OCI-LY1 (cell line): Measurements from ENCODE around the gene ZNF74.

Experiments used
- EZH2 ChIP-seq: fragments of 200-600 bp; sonication (generic), shearing (Covaris generic); IDR thresholded peaks from 2 replicates; pipeline ENCODE4 v1.8.0; 2017; ENCODE audit warnings: borderline replicate concordance, mixed run types, mild to moderate bottlenecking, antibody characterized with exemption, low read length, moderate library complexity, mixed read lengths
- TF ChIP-seq, protein P1 (sequence below): fragments of 200-600 bp; sonication (generic), shearing (Covaris generic); IDR thresholded peaks from 2 replicates; pipeline ENCODE4 v1.5.1; 2017; ENCODE audit warnings: mild to moderate bottlenecking, antibody characterized with exemption, low read length, moderate library complexity, mixed read lengths

- TF ChIP-seq, protein P1, sequence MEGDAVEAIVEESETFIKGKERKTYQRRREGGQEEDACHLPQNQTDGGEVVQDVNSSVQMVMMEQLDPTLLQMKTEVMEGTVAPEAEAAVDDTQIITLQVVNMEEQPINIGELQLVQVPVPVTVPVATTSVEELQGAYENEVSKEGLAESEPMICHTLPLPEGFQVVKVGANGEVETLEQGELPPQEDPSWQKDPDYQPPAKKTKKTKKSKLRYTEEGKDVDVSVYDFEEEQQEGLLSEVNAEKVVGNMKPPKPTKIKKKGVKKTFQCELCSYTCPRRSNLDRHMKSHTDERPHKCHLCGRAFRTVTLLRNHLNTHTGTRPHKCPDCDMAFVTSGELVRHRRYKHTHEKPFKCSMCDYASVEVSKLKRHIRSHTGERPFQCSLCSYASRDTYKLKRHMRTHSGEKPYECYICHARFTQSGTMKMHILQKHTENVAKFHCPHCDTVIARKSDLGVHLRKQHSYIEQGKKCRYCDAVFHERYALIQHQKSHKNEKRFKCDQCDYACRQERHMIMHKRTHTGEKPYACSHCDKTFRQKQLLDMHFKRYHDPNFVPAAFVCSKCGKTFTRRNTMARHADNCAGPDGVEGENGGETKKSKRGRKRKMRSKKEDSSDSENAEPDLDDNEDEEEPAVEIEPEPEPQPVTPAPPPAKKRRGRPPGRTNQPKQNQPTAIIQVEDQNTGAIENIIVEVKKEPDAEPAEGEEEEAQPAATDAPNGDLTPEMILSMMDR: no peak
- TF ChIP-seq EZH2: no peak
Measured at GRCh38 chr22:20435436-20436306, 41.7 kb downstream of the ZNF74 start.
